HG03565 (cell line): ENCODE results near the gene HSBP1L1.
A peak's percentile ranks its signal among the peaks of the same experiment; 100 is the strongest.

Source experiments
- ATAC-seq: cut with Tn5 transposase; IDR thresholded peaks from one replicate; pipeline ENCODE4 v1.9.1; 2021; ENCODE audit warnings: mild to moderate bottlenecking, moderate library complexity; ENCODE audit not compliant: unreplicated experiment

HSBP1L1 gene

DNA sequence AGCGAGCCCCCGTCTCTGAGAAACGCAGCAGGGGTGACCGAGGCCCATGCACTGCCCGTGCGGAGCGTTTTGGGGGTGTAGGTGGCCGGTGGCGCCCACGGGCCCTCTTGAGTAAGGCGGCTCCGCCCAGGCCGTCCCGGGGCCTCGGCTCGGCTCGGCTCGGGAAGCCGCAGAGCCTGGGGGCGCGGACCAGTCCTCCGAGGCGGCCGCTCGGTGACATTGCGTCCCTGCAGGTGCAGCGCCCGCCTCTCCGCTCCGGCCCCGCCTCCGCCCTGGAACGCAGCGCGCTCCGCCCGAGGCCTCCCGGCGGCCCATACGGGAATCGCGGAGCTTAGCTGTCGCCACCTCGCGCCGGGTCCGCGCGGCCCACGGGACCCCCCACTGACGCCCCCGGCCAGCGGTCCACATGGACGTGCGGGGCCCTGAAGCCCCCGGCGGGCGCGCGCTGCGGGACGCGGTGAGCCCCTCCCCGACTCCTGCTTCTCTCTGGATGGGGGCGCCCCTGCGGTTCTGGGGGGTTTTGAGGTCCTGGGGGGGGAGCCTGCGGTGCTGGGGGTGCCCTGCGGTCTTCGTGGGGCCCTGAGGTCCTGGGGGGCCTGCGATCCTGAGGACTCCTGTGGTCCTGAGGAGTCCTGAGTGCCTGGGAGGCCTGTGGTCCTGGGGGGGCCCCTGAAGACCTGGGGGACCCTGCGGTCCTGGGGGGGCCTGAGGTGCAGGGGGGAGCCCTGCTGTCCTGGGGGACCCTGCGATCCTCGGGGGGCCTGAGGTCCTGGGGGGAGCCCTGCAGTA is at the start of gene HSBP1L1:
Gene HSBP1L1 (plus strand): TSS at position 314 of the 789 bp plus-strand sequence. CDS start 93 bp downstream, at position 407.
- ATAC-seq, result peak; percentile 64

DNA sequence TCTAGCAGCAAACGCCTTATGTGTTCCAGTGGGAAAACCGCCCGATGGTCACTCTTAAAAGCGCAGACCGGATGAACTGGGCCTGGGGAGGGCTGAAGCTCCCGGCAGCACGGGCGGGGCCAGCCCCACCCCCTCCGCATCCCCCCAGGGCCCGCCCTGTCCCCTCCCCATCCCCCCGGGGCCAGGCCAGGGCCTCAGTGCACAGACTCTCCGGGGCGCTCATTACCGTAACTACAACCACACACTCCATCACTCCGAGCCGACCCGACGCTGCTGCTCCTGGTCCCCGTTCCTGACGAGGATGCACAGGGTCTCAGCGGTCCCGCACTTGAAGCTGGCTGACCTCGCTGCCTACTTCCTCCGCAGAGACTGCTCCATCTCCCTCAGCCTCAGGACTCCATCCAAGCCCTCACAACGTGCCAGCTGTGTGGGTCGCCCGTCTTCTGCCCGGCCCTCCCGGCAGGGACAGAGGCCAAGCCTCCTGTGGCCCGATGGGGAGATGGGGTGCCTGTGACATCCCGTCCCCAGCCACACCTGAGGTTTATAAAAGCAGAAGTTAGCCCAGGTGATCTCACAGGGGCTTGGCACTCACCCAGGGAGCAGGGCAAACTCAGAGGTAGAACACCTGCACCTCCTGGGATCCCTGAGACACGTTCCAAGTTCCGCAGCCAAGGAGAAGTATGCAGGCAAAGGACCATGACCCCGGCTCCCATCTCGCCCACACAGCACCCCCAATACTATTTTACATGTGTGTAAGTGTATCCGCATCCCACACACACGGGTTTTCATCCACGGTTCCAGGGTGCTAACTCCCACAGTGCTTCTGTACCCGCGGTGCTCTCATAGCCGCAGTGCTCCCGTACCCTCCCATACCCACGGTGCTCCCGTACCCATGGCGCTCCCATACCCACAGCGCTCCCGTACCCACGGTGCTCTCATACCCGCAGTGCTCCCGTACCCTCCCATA is 49.0 kb upstream of the HSBP1L1 start:
- ATAC-seq, result no peak

DNA sequence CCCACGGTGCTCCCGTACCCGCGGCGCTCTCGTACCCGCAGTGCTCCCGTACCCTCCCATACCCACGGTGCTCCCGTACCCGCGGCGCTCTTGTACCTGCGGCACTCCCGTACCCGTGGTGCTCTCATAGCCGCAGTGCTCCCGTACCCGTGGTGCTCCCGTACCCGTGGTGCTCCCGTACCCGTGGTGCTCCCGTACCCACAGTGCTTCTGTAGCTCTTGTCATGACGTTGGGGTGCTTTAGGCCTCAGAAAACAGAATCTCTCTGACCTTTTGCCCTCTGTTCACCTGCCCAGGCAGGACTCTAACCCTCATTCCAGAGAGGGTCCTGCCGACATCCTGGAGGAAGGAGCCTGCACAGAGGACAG is 48.3 kb upstream of the HSBP1L1 start:
- ATAC-seq, result no peak

DNA sequence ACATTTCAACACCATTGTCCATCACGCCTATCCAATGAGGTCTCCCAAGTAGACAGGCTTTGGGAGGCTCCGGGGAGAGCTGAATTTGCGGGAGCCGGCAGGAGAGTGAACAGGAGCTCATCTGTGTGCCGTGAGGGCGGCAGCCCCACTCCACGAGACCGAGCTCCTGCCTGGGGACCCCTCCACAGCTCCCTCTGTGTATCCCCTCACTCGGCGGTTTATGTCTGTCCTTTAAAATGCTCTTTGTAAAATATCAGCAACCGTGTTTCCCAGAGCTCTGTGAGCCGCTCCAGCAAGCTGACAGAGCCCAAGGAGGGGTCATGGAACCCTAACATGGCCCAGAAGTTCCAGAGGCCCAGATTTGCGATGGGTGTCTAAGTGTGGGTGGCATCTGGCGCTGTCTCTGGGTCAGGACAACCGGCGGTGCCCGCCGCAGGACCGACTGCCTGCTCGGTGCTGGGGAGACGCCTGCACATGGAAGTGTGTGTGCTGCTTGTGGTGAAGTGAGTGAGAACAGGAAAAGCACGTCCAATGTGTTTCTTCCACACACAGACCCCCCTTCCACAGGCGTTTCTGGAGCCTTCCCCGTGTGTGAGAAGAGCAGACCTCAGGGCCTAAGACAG is 47.8 kb upstream of the HSBP1L1 start:
- no peak for ATAC-seq

DNA sequence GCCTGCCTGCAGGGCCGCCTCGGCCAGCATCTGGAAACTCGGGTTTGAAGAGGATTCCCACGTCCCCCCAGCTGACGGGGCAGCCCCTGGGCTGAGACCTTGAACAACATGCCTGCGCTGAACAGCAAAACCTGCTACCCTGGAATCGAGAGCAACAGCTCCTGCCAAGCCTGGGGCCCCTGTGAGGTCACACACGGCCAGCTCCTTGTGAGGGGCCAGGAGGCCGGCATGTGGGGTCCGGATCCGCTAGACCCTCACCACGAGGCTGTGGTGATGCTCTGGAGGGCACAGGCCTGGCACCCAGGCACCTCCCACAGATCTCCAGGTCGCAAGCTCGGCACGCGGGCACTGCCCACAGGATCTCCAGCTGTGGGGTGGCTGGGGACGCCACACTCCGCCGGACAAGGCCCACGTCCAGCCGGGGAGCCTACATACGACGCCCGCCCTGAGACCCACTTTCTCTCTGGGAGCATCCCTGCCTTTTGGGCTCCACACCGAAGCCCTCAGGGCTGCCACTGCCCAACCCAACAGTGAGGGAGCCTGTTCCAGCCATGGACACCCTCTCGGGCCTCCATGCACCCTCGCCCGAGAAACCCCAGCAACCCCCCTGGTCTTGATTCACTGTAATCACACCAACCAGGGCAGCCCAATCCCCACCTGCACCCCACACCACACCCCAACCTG is 47.1 kb upstream of the HSBP1L1 start:
- no peak for ATAC-seq

DNA sequence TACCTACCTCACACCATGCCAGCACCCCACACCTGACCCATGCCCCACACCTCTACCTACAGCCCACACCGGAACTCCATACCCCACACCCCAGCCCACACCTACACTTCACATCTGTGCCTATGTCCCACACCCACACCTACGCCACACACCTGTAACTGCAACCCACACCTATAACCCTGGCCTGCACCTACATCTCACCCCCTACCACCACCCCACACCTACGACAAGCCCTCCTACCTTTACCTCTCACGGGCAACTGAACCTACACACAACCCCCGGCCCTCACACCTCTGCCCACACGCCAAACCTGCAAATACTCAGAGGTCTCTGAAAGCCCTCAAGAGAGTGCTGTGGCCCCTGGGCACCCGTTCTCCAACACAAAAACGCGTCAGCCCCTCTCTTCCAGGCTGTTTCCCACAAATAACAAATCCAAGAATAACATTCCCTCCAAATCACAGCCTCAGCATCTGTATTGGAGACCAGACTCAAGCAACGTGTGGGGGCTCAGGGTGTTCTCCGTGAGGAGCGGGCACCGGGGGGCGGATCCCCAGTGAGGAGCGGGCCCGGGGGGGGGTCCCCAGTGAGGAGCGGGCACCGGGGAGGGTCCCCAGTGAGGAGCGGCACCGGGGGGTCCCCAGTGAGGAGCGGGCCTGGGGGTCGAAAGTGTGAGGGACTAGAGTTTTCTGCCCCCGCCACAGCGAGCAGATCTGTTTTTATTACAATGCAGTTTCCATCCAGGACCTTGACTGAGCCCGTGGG is 46.4 kb upstream of the HSBP1L1 start:
- ATAC-seq, result no peak

DNA sequence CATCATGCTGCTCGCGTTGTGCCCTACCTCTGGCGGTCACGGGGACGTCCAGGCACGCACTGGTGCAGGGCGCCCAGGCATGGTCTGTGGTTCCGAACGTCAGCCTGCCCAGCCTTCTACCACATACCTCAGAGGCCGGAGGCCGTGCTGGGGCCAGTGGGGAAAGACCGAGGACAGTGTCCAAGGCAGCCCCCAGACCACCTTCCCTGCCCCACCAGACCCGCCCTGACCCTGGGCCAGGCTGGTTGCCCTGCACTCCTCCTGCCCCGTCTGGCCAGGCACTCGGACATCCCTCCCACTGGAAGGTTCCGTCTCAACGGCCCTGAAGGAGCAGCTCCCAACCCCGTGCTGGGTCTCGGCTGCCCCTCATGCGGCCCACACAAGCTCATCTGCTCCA is 45.8 kb upstream of the HSBP1L1 start:
- ATAC-seq, result no peak

DNA sequence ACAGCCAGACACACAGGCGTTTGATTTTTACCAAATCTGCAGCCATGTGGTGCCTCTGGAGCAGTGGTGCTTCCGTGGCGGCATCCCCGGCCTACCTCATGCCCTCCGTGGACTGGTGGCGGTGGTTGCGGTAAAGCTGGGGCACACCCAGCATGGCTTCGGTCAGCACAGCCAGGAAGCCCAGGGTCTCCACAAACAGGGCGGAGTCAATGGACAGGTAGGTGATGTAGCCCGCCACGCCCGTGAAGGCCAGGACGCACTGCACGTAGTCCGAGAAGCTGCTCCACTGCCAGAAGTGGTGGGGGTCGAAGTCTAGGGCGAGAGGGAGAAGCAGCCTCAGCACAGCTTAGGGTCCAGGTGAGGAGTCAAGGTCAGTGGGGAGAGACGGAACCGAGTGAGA is 45.4 kb upstream of the HSBP1L1 start:
- ATAC-seq, result no peak

DNA sequence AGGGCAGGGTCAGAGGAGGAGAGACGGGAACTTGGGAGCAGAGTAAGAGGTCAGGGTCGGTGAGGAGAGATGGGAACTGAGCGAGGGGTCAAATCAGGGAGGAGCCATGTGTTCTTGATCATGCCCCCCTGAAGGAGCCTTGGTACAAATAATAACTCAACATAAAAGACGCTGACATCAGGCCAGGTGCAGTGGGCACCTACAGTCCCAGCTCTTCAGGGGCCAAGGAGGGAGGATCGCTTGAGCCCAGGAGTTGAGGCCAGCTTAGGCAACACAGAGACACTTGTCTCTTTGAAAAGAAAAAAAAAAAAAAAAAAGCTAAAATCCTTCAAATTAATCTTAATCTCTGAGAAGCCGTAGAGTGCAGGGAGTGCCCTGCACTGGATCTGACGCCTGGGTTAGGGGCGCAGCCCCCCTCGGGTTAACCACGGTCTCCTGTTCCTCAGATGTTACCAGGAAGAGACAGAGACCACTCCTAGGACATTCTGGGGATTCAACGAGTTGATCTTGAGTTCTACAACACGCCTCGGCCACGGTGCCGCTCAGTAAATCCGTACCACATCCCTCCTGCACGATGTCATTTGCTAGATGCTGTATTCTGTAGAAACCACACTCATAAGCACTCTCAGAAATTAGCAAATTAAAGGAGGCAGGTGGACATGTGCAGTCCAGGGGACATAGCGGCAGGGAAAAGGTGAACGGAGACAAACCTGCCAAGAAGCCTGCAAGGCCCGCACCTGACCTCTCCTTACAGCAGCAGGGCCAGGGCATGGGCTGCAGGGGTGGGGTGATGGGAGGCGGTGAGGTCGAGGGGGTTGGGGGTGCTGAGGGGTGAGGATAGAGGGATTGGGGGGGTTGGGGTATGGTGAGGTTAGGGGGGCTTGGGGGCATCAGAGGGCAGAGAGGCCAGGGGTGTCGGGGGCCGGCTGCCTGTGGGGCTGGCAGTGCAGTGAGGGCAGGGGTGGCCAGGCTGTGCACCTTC is 42.2 kb upstream of the HSBP1L1 start:
- ATAC-seq, result no peak

DNA sequence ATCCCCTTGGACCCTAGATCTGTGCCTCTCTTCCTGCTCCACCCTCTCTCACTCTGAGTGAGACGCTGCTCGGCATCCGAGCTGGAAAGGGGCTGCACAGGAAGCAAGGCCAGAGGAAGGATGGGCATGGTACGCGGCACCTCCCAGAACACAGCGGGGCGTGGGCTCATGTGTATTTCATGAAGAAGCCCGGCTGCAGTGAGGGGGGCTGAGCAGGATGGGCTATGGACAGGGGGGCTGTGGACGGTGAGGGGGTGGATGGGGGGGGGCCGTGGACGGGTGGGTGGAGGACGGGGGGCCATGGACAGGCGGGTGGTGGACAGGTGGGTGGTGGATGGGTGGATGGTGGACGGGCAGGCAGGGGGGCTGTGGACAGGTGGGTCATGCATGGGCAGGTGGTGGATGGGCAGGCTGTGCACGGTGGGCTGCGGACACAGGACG is 41.5 kb upstream of the HSBP1L1 start:
- ATAC-seq, result no peak

DNA sequence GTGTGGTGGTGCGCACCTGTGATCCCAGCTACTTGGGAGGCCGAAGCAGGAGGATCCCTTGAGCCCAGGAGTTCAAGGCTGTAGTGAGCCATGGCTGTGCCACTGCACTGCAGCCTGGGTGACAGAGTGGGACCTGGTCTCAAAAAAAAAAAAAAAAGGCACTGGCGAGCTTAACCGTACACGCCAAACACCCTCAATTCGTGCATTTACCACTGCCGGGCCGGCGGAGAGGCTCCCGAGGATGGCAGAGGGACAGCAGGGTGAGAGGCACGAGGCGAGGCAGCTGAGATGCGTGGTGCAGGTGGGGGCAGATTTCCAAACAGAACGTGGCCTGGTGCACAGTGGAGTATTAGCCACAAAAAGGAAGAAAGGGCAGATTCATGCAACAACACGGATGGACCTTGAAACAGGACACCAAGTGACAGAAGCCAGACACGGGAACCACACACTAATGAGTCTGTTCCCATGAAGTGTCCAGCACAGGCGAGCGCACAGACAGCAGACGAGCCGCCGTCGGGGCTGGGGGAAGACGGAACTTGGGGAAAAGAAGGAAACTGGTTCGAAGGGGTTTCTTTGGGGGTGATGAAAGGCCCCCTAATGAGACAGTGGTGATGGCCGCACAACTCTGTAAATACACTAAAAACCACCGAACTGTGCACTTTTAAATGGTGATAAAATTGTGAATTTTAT is 40.4 kb upstream of the HSBP1L1 start:
- ATAC-seq, result no peak

DNA sequence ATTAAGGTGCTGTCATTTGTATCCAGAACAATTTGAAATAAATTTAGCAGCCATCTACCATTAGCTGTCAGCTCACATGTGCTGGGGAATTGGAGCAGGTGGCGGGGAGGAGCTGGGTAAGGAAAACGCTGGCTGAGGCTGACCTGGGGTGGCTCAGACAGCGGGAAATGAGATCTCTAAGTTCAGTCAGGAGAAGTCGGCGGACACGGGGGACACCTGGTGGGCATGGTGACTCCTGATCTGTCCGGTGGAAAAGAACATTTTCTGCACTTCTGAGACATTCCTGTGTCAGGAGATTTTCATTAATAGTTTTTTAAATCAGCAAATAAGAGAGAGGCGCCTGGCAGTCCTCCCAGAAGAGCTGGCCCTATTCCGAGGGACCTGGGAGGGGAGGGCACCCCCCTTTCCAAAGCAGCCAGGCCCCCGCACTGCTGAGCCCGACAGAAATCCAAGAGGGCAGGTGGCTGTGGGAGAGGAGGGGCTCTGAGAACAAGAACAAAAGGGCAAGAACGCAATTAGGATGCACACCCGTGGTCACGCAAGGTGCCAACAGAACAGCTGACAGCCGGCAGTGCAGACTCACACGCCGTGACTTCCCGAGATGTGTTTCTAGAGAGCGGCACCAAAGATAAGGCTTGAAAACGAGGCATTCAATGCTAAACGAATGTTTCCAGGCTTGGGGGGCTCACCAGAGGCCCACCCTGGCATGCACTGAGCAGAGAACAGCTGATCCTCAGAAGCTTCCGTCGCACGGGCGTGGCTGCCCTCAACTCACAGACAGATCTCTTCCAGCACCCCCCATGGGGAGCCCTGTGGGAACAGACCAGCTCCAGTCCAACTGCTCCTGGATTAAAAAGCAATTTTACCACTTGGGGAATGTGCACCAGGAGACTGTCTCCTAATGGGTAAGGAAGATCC is 39.4 kb upstream of the HSBP1L1 start:
- ATAC-seq, result no peak

DNA sequence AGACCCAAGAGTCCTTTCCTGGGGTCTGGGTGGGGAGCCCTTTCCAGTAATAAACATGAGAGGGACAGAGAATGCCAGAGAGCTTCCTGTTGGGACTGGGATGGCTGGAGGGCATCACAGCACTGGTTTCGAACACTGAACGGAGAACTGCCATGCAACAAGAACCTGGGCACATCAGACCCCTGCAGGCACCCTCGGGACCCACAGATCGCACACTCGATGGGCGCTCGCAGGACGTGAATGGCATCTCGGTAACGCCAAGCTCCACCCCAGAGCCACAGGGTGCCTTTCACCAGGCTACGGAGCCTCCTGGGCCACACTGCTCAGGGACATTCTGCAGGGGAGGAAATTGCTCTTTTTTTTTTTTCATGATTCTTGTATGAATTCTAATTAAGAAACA is 38.1 kb upstream of the HSBP1L1 start:
- ATAC-seq, result no peak

DNA sequence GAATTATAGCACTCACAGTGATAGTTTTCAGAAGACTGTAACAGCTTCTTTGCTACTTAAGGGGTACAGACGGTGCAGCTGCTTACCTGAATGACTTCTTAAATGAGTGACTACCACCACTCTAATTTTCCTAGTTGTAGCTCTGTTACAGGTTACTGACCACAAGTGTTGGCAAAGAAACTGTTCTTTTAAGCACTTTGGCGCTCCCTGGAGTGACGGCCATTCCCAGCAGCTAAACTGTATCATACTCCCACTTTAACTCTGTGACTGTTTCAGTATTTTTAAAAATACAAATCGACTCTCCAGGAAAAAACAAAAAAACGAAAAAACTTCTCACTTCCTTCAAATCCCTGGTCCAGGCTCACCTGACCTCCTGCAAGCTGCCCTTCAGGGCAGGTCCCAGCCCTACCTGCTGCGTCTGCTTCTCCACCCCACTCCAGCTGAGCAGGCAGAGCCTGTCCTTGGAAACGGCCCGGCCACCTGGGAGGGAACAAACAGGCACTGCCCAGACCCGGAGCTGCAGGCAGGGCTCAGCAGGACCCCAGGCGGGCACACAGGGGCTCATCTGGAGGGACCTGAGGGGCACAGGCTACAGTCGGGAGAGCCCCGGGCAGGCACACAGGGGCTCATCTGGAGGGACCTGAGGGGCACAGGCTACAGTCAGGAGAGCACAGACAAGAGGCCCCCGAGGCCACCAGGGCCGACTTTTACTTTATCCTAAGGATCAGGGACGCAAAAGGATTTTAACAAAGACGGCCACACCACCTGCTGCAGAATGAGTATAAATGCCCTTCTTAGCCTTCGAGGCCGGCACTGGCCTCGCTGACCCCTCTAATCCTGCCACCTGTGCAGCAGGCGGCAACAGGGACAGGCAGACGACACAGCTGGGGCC is 37.5 kb upstream of the HSBP1L1 start:
- ATAC-seq, result no peak

DNA sequence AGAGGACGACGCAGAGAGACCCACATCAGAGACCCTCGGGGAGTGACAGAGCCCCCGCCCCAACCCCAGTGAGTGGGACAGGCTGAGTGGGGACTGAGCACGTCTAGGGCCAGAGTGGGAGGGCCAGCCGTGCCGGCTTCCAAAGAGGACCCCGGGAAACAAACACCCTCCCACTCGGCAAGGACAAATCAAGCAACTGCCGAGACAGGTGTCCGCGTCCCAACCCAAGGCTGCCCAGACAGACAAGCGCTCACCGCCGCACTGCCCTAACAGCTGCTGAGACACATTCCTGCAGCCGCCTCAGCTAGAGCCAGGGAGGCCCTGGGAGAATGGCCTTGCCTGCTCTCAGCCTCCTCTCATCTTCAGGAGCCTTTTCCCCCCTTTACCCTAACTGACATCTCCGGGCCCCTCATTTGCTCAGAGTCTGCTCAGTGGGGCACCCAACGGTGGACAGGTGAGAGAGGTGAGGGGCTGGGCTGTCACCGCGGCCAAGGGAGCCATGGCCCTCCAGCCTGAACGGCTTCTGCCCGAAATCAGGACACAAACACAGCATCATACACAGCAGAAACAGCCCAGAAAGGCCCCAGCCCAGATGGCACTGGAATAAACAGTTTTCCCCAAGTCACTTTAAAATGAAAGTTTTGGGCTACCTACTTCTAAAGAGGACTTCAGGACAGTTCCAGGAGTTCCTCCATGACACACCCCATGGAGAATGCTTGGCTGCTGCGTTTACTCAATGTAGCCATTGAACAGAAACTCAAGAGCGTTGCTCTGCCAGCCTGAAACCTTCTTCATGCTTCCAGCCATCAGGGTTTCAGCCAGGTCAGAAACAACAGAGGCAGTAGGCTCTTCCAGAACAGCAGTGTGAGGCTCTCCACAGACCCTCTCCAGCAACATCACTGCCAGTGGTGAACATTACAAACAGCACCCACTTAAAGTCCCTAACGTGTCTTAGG is 36.6 kb upstream of the HSBP1L1 start:
- ATAC-seq, result no peak
